Activated CD4-positive, alpha-beta memory T cell treated with anti-CD3 and anti-CD28 coated beads, Interleukin-2, amount 10 ng/mL, durations not matched to agents 7 days and 5 days (primary cell): ENCODE results near the gene DHX8. TPM values are rescaled to one million over a fixed set of nuclear protein-coding genes. Genes with fewer than 3 reads are reported as not detected.
"Not testable (repeated sequence)": the region's sequence is repeated elsewhere in the genome, so short reads cannot be mapped to it uniquely, and the experiment has no call there.

Experiments used
- CTCF ChIA-PET: fragments of 350-600 bp; sonication (Branson Sonifier 250); formaldehyde crosslinking; loops from one replicate; lab custom pipeline; 2021; ENCODE audit warnings: antibody characterized with exemption, inconsistent platforms; lab: Charles Lee
- POLR2A ChIA-PET: fragments of 350-600 bp; sonication (Branson Sonifier 250); formaldehyde crosslinking; loops from one replicate; lab custom pipeline; 2021; ENCODE audit warnings: antibody characterized with exemption; lab: Charles Lee
- DNase-seq: peaks from one replicate; pipeline ENCODE4 v3.0.0-alpha.2; 2020
- H3K27ac Mint-ChIP-seq: one replicate; pipeline ENCODE4 v1.8.0; 2021; ENCODE audit warnings: mild to moderate bottlenecking, mixed read lengths
- H3K27me3 Mint-ChIP-seq: one replicate; pipeline ENCODE4 v1.8.0; 2021; ENCODE audit warnings: mixed read lengths
- H3K36me3 Mint-ChIP-seq: one replicate; pipeline ENCODE4 v1.8.0; 2021; ENCODE audit warnings: low read depth, mixed read lengths
- H3K4me1 Mint-ChIP-seq: one replicate; pipeline ENCODE4 v1.8.0; 2021; ENCODE audit warnings: mixed read lengths
- H3K4me3 Mint-ChIP-seq: one replicate; pipeline ENCODE4 v1.8.0; 2021; ENCODE audit warnings: mild to moderate bottlenecking, mixed read lengths
- H3K9me3 Mint-ChIP-seq: one replicate; pipeline ENCODE4 v1.8.0; 2021; ENCODE audit warnings: mixed read lengths
- total RNA-seq, 2 experiments: library from RNA; stranded (reverse); gene quantifications; one replicate each; pipeline ENCODE4 v1.2.3, GENCODE V29; 2021

DHX8 gene
- total RNA-seq, 2 experiments from 2014 or later = 59.8 to 61.3 TPM

DNA sequence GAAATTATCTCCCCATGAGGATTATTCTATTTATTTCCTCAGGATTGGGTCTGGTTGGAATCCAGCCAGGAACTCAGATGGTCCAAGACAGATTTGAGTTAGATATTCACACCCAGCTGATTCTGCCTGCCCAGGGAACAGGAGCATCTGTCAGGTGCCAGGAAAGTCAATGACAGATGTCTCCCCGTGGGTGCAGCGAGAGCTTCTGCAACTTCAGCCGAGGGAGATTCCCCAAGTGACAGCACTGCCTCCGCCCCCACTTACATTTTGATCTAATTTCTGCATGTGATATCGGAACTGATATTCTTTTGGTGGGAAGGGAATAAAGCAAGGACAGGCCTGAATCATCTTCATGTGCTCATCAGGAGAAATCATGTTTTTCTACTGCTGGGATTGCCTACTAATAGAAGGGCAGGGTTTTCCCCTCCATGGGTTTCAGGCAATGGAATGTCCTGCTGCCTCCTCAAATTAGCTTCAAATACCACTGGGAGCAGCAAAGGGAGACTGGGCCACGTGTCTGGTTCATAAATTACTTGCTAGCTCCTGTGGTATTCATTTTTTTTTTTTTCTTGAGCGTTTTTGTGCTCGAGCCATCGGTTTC lies 15.7 kb upstream of the DHX8 start:
- ChIA-PET POLR2A (interaction anchor here (2.2 kb wide), 1 partner anchor 16 kb away, joined by 7 read pairs; the partner anchor contains the start of gene DHX8), CTCF (interaction anchor here (0.6 to 1.5 kb wide), 2 partner anchors 16 to 74 kb away, joined by 3 to 5 read pairs; partner anchors contain the start of gene DHX8)
- Mint-ChIP-seq H3K36me3 (no peaks in the 10 kb centered on the region), H3K27me3 (peaks cover 25% of the 10 kb centered on the region), H3K27ac (no peak overlapping the region), H3K4me3 (no peak overlapping the region), H3K4me1 (no peaks in the 10 kb centered on the region), H3K9me3 (no peaks in the 10 kb centered on the region)
- DNase-seq = no peak

DNA sequence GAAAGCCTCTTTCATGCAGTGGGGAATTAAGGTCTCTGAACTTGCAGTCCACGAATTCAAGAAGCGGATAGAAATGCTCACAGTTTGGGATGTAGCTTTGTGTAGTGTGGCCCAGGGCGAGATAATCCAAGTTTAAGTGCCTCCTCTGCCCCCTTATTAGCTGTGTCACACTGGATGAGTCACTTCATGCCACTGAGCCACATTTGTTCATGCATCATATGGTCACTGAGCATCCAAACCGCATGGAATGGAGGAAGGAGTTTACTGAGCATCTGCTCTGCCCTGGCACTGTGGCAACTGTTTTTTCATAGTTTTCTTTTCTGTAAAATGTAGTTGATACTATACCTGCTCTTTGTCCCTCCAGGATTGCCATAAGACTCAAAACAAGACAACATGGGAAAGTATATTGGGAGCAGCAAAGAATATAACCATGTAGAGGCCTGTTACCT lies 15.1 kb upstream of the DHX8 start:
- ChIA-PET POLR2A (interaction anchor here (2.2 kb wide), 1 partner anchor 15 kb away, joined by 7 read pairs; the partner anchor contains the start of gene DHX8), CTCF (interaction anchor here (1.2 to 1.5 kb wide), 2 partner anchors 15 to 74 kb away, joined by 3 to 5 read pairs; partner anchors contain the start of gene DHX8)
- H3K27ac Mint-ChIP-seq = no peak overlapping the region
- H3K27me3 Mint-ChIP-seq = peaks cover 25% of the 10 kb centered on the region
- H3K4me1 Mint-ChIP-seq = no peaks in the 10 kb centered on the region
- H3K4me3 Mint-ChIP-seq = no peak overlapping the region
- no peaks in the 10 kb centered on the region for H3K36me3 Mint-ChIP-seq
- DNase-seq = no peak
- no peaks in the 10 kb centered on the region for H3K9me3 Mint-ChIP-seq

DNA sequence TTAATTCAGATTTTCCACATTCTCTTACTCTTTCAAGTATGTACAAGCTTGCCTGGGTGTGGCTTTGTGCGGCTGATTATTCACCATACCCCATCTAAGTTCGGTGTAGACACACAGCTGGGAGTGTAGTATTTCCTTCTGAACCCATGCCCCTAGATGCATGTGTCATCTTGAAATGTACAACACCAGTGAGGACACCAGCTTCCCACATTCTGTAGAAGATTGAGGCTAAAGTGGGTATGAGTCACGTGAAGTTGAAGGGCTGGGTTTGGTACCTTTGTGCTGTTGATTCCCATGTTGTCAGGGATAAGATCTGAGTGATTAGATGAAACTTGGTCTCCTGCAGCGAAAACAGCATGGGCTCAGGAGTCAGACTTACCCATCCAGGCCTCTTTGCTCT lies 14.6 kb upstream of the DHX8 start:
- Mint-ChIP-seq H3K4me1 (no peaks in the 10 kb centered on the region), H3K9me3 (no peaks in the 10 kb centered on the region), H3K27me3 (peaks cover 24% of the 10 kb centered on the region), H3K36me3 (no peaks in the 10 kb centered on the region), H3K27ac (no peak overlapping the region), H3K4me3 (no peak overlapping the region)
- DNase-seq = no peak
- POLR2A ChIA-PET = interaction anchor here (2.2 kb wide), 1 partner anchor 15 kb away, joined by 7 read pairs; the partner anchor contains the start of gene DHX8
- CTCF ChIA-PET = interaction anchor here (1.2 to 1.5 kb wide), 2 partner anchors 15 to 75 kb away, joined by 3 to 5 read pairs; partner anchors contain the start of gene DHX8

DNA sequence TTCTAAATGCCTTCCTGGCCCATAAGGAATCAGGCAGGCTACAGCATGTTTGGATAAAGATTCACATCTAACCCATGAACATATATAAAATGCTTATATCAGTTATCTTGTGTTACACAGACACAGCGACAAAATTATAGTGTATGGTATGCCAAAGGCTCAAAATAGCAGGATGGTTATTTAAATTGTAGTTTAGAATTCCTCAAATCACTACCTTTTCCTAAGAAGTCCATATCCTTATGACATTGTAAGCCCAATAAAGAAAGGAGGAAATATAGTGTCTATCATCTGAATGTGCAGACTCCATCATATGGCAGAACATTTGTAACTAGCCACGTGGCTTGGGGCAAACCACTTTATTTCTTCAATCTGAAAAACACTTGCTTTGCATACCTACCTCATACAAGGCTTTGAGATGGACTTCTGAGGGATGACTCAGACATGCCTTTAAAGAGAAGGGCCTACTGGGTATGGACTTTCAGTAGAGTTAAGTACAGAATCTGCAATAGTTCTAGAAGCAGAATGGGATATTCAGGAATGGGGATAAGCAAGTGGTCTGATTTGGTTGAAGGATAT lies 12.1 kb upstream of the DHX8 start:
- H3K27ac Mint-ChIP-seq = no peak overlapping the region
- CTCF ChIA-PET = interaction anchor here (1.4 to 2.0 kb wide), 2 partner anchors 12 to 78 kb away, joined by 6 to 9 read pairs; partner anchors contain the start of gene DHX8
- no peaks in the 10 kb centered on the region for H3K4me1 Mint-ChIP-seq
- DNase-seq = no peak
- peaks cover 11% of the 10 kb centered on the region for H3K27me3 Mint-ChIP-seq
- POLR2A ChIA-PET = no interaction called here
- no peaks in the 10 kb centered on the region for H3K36me3 Mint-ChIP-seq
- no peak overlapping the region for H3K4me3 Mint-ChIP-seq
- no peaks in the 10 kb centered on the region for H3K9me3 Mint-ChIP-seq

DNA sequence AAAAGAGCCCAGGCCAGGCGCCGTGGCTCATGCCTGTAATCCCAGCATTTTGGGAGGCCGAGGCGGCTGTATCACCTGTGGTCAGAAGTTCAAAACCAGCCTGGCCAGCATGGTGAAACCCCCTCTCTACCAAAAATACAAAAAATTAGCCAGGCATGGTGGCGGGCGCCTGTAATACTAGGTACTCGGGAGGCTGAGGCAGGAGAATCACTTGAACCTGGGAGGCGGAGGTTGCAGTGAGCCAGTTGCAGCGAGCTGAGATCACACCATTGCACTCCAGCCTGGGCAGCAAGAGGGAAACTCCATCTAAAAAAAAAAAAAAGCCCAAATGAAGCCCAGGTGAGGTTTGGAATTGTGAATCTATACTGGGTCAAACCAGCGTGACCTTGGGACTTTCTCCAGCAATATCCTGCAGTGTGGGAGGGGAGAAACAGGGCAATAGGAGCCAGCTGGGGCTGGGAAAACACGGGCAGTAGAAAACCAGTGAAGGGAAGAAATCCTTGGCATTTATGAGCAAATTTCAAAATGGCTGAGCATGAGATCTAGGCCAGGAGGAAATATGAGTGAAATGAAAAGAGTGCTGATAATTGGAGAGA lies 8.2 kb upstream of the DHX8 start:
- H3K36me3 Mint-ChIP-seq = no peaks in the 10 kb centered on the region
- no peak overlapping the region for H3K27ac Mint-ChIP-seq
- DNase-seq = no peak
- H3K4me1 Mint-ChIP-seq = no peaks in the 10 kb centered on the region
- ChIA-PET POLR2A (interaction anchor here (1.4 kb wide), 1 partner anchor 114 kb away, joined by 3 read pairs; no protein-coding TSS in a partner anchor), CTCF (interaction anchor here (0.7 kb wide), 1 partner anchor 83 kb away, joined by 3 read pairs; no protein-coding TSS in a partner anchor)
- no peak overlapping the region for H3K4me3 Mint-ChIP-seq
- no peaks in the 10 kb centered on the region for H3K9me3 Mint-ChIP-seq
- peaks cover 4% of the 10 kb centered on the region for H3K27me3 Mint-ChIP-seq

DNA sequence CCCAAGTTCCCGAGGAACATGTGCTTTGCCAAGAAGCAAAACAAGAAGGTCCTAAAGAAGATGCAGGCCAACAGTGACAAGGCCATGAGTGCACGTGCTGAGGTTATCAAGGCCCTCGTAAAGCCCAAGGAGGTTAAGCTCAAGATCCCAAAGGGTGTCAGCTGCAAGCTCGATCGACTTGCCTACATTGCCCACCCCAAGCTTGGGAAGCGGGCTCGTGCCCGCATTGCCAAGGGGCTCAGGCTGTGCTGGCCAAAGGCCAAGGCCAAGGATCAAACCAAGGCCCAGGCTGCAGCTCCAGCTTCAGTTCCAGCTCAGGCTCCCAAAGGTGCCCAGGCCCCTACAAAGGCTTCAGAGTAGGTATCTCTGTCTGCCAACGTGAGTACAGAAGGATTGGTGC lies 7.5 kb upstream of the DHX8 start:
- H3K4me3 Mint-ChIP-seq, POLR2A ChIA-PET, H3K27me3 Mint-ChIP-seq, H3K4me1 Mint-ChIP-seq, CTCF ChIA-PET, H3K27ac Mint-ChIP-seq, H3K9me3 Mint-ChIP-seq, DNase-seq, H3K36me3 Mint-ChIP-seq: not testable (repeated sequence)

DNA sequence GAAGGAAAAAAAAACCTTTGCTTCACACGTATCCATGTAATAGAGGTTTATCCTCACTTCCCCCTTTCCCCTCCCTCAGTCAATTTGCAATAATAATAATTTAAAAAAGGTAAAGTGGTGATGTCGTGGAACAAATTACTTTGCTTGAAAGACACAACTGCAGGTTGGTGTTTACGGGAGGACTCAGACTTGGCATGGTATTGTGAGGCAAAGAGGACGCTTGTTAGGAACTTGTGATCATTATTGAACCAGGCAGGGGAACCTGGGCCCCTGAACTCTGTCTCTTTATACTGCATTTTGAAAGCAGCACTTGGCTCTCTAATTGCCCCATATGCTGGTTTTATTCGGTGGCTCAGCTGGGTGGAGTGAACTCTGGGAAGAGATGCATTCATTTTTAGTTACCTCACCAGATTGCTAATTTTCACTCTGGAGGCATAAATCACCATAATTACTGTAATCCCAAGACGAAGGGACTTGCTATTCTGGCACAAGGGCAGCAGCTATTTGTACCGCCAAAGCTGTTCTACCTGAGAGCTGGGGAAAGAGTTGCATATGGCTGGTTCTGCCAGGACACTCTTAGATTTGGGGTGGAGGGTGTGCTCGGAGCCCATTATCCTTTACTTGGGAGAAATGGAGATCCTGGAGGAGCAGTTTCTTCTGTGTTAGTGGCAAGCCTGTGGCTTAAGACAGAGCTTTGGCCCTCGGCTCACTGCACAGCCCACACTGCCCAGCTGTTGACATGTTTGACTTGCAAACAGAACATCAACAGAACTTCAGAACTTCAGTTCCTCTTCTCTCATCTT lies 5.7 kb upstream of the DHX8 start:
- Mint-ChIP-seq H3K4me3 (no peak overlapping the region), H3K4me1 (peaks cover 2% of the 10 kb centered on the region), H3K27me3 (peaks cover 1% of the 10 kb centered on the region), H3K9me3 (no peaks in the 10 kb centered on the region), H3K27ac (no peak overlapping the region), H3K36me3 (no peaks in the 10 kb centered on the region)
- no peak for DNase-seq
- ChIA-PET CTCF (interaction anchor here (1.2 kb wide), 1 partner anchor 84 kb away, joined by 5 read pairs; no protein-coding TSS in a partner anchor), POLR2A (interaction anchor here (1.2 to 1.4 kb wide), 2 partner anchors 80 to 110 kb away, joined by 3 to 5 read pairs; partner anchors contain the start of gene ARL4D)

DNA sequence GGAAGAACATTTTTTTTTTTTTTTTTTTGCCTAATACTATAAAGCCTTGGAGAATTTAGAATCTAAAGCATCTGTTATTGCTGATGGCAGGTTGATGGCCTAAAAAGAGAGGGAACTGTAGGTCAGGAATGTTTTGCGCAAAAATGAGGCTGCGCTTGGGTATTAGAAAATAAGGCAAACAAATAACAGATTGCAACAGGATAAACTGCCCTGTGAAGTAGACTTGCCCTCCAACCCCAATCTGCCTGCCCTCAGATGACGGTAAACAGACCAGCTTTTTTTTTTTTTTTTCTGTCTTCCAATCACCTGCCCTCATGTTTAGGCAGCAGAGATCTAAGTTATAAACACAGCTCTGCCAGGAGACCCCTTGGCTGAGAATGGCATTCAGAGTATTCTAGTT lies 3.8 kb upstream of the DHX8 start:
- DNase-seq = no peak
- H3K9me3 Mint-ChIP-seq = no peaks in the 10 kb centered on the region
- H3K27ac Mint-ChIP-seq = no peak overlapping the region
- peaks cover 15% of the 10 kb centered on the region for H3K4me1 Mint-ChIP-seq
- CTCF ChIA-PET = interaction anchor here (7.4 kb wide), 1 partner anchor 84 kb away, joined by 239 read pairs; the partner anchor contains the start of gene ARL4D
- POLR2A ChIA-PET = interaction anchor here (7.9 kb wide), 1 partner anchor 112 kb away, joined by 154 read pairs; no protein-coding TSS in a partner anchor
- peaks cover 4% of the 10 kb centered on the region for H3K36me3 Mint-ChIP-seq
- H3K27me3 Mint-ChIP-seq = no peaks in the 10 kb centered on the region
- H3K4me3 Mint-ChIP-seq = no peak overlapping the region

DNA sequence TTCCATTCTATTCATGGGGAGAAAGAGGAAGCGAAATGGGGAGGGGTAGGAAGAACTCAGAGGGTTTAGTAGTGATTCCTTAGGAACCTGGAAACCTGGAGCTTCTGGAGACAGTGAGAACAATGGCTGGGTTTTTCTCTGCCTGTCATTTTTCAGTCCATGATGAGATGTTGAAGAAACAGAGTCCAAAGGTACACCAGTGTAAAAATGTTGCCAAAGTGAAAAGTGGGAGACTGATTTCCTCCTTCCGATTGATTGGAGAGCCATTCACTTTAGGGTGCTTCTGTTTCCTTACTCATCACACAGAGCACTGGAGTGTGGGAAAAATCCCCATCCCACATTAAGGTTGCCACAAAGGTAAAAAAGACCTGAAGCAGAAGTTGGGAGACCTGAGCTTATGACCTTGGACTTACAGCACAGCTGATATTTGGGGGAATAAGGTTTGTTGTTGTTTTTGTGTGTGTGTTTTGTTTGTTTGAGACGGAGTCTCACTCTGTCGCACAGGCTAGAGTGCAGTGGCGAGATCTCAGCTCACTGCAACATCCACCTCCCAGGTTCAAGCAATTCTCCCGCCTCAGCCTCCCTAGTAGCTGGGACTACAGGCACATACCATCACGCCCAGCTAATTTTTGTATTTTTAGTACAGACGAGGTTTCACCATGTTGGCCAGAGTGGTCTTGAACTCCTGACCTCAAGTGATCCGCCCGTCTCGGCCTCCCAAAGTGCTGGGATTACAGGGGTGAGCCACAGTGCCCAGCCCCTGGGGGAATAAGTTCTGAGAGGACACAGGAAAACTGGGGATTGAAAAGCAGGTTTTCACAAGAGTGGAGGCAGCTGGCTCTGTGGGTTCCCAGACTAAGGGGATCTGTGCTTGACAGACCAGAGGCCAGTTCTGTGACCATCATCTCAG lies 1.4 kb upstream of the DHX8 start:
- Mint-ChIP-seq H3K36me3 (peaks cover 4% of the 10 kb centered on the region), H3K27ac (no peak overlapping the region), H3K27me3 (no peaks in the 10 kb centered on the region), H3K4me1 (peaks cover 24% of the 10 kb centered on the region), H3K9me3 (no peaks in the 10 kb centered on the region), H3K4me3 (no peak overlapping the region)
- ChIA-PET POLR2A (interaction anchor here (1.2 to 7.9 kb wide), 8 partner anchors 13 to 166 kb away, joined by 3 to 154 read pairs (median 46); partner anchors contain the start of gene ARL4D), CTCF (interaction anchor here (1.5 to 7.4 kb wide), 7 partner anchors 64 to 271 kb away, joined by 6 to 239 read pairs (median 12); partner anchors contain the start of genes ARL4D, ETV4 and TMEM106A)
- no peak for DNase-seq

DNA sequence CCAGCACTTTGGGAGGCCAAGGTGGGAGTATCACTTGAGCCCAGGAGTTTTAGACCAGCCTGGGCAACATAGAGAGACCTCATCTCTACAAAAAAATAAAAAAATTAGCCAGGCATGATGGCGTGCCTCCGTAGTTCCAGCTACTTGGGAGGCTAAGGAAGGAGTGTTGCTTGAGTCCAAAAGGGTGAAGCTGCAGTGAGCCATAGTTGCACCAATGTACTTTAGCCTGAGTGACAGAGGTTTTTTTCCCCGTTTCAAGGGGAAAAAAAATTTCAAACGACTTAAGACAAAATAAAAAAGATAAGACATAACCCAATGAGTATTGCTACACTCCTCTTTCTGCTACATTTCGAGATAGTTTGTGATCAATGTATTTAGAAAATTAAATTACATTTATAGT lies 6.8 kb downstream of the DHX8 start:
- DNase-seq = no peak
- H3K27me3 Mint-ChIP-seq = no peaks in the 10 kb centered on the region
- CTCF ChIA-PET = no interaction called here
- no peak overlapping the region for H3K4me3 Mint-ChIP-seq
- H3K36me3 Mint-ChIP-seq = peaks cover 41% of the 10 kb centered on the region
- peaks cover 5% of the 10 kb centered on the region for H3K4me1 Mint-ChIP-seq
- POLR2A ChIA-PET = interaction anchor here (0.9 kb wide), 1 partner anchor 129 kb away, joined by 3 read pairs; no protein-coding TSS in a partner anchor
- H3K9me3 Mint-ChIP-seq = no peaks in the 10 kb centered on the region
- H3K27ac Mint-ChIP-seq = no peak overlapping the region

DNA sequence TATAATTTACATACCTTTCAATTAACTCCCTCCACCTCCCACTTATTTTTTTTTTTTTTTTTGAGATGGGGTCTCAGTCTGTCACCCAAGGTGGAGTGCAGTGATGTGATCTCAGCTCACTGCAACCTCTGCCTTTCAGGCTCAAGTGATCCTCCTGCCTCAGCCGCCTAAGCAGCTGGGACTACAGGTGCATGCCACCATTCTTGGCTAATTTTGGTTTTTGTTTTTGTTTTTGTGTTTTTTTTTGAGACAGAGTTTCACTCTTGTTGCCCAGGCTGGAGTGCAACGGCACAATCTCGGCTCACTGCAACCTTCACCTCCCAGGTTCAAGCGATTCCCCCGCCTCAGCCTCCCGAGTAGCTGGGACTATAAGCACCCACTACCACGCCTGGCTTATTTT lies 25.7 kb downstream of the DHX8 start:
- H3K36me3 Mint-ChIP-seq = peaks cover 53% of the 10 kb centered on the region
- CTCF ChIA-PET, H3K4me3 Mint-ChIP-seq, H3K27me3 Mint-ChIP-seq, H3K4me1 Mint-ChIP-seq, DNase-seq, H3K9me3 Mint-ChIP-seq, POLR2A ChIA-PET, H3K27ac Mint-ChIP-seq: not testable (repeated sequence)
